ENCODE results near the gene COQ8A. TPM values are rescaled to one million over a fixed set of nuclear protein-coding genes. Genes with fewer than 3 reads are reported as not detected.

Gene COQ8A
- polyA plus RNA-seq, 4 donors: 27.9 to 34.4 (median 32.4) TPM

DNA sequence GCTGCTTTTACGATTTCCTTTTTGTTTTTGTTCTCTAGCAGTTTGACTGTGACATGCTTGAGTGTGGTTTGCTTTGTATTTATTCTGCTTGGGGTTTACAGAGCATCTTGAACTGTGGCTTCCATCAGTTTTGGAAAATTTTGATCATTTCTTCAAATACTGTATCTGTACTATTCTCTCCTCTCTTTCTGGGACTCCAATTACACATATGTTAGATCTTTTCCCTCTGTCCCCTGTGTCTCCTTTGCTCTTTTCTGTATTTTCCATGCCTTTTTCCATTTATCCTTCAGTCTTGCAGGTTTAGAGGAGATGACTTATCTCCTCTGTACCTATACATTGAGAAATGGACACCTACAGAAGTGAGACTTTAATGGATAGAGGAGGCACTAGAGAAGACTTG is 31.7 kb downstream of the COQ8A start:
- no peak for DNase-seq (ENCODE audit: low read depth in 4 of 4, low spot score in 3 of 4)

DNA sequence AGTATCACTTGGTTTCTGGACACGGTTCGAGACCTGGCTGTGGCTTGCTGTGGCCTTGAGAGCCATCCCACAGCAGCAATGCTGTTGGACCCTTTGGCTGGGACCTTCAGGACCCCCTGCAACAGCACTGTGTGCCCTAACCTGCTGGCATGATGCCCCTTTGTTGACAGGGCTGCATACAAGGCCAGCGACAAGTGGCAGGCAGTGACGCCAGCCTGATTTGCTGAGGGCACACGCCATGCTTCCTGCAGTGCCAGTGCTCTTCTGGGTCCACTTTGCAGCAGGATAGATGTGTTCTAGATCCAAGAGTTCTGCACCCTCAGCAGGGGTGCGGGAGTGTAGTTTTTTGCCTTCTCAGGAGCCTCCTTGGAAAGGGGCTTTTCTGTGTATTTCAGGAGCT is 32.8 kb downstream of the COQ8A start:
- no peak for DNase-seq (ENCODE audit: low read depth in 4 of 4, low spot score in 3 of 4)

- no peak for DNase-seq (ENCODE audit: low read depth in 4 of 4, low spot score in 3 of 4)
Measured at GRCh38 chr1:226973371-226973897, 33.3 kb downstream of the COQ8A start.

DNA sequence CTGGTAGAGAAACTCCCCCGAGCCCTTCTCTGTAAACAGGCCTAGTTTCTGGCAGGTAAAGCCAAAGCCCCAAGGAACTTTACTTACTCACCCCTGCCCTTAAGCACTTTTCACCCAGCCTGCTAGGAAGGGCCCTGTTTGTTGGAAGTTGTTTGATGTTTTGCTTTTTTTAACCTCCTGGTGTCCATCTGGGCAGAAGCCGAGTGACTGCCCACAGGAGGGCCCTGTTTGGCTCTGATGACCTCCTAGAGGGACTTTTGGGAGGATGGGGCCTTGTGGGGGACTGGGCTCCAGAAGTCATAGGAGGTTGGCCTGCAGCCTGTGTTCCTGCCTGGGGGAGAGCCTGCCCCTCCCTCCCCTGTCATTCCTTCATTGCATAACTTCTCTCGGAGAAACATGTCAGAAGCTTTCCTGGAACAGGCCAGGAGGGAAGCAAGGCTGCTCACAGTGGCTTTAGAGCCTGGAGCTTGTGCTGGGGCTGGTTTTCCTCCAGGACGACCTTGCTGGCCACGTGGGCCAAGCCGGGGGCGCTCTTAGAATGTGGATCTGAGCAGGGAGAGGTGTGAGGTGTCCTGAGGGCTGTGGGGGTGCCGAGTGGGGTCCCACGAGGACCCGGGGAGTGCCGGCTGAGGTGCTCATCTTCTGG is 33.9 kb downstream of the COQ8A start:
- no peak for DNase-seq (ENCODE audit: low read depth in 4 of 4, low spot score in 3 of 4)

GRCh38 chr1:226974544-226975258 is 34.6 kb downstream of the COQ8A start:
- DNase-seq (ENCODE audit: low read depth in 4 of 4, low spot score in 3 of 4): peak in 1 of 4 donors; percentile 36

GRCh38 chr1:226975259-226976250 is 35.5 kb downstream of the COQ8A start:
- DNase-seq (ENCODE audit: low read depth in 4 of 4, low spot score in 3 of 4): no peak

- no peak for DNase-seq (ENCODE audit: low read depth in 4 of 4, low spot score in 3 of 4)
Measured at GRCh38 chr1:226976276-226976977, 36.3 kb downstream of the COQ8A start.

DNA sequence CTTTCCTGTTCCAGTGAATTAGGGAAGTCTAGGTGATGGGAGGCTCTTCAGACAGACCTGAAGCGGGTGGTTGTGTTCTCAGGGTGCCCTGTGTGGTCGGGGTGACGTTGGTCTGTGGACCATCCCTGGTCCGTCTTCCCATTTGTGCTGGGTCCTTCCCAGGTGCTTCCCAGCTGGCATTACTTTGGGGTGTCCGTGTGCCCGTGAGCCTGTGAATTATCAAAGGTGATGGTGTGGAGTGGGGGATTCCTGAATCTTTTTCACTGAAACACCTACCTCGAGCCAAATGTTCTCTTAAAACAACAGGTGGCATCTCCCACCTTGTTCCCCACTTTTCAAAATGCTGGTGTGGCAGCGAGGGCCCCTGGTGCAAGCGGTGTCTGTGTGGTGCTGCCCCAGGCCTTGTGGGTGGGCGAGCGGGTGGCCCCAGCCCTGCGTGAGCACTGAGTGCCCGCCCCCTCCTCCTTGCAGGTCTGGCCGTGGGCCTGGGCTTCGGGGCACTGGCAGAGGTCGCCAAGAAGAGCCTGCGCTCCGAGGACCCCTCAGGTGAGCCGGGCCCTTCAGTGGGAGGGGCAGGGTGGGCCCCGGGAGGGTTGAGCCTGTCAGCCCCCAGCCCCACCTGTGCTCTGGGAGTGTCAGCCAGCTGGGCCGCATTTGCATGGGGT is 37.0 kb downstream of the COQ8A start:
- no peak for DNase-seq (ENCODE audit: low read depth in 4 of 4, low spot score in 3 of 4)

DNA sequence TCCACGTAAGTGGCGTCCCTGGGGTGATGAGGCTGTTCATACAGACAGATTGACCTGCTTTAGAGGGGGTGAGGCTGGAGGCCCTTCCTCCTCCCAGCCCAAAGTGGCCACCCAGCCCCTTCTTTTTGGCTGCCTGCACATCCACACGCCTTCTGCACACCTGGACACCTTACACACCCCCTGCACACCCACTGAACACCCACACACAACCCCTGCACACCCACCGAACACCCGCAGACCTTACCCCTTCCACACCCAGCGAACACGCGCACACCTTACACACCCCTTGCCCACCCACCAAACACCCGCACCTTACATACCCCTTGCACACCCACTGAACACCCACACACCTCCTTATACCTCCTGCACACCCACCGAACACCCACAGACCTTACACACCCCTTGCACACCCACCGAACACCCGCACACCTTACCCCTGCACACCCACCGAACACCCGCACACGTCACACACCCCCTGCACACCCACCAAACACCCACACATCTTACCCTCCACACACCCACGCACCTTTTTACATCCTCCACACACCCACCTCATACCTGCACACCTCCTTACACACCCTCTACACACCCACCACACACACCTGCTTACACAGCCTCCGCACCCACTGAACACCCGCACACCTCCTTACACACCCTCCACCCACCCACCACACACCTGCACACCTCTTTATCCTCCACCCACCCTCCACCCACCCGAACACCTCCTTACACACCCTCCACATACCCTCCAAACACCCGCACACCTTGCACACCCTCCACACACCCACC is 37.7 kb downstream of the COQ8A start:
- DNase-seq (ENCODE audit: low read depth in 4 of 4, low spot score in 3 of 4): no peak

DNA sequence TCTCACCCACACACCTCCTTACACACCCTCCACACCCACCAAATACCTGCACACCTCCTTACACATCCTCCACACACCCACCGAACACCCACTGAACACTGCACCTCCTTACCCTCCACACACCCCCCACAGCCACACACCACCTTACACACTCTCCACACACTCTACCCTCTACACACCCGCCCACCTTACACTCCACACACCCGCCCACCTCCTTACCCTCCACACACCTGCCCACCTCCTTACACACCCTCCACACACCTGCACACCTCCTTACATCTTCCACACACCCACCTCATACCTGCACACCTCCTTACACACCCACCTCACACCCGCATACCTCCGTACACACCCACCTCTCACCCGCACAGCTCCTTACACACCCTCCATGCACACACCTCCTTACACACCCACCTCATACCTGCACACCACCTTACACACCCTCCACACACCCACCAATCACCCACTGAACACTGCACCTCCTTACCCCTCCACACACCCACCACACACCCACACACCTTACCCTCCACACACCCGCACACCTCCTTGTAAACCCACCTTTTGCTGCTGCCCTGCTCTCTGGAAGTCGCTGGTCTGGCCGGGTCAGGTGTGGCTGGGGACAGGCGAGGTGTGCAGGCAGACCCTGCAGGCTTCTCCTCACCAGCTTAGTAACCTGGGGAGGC is 38.5 kb downstream of the COQ8A start:
- no peak for DNase-seq (ENCODE audit: low read depth in 4 of 4, low spot score in 3 of 4)

DNA sequence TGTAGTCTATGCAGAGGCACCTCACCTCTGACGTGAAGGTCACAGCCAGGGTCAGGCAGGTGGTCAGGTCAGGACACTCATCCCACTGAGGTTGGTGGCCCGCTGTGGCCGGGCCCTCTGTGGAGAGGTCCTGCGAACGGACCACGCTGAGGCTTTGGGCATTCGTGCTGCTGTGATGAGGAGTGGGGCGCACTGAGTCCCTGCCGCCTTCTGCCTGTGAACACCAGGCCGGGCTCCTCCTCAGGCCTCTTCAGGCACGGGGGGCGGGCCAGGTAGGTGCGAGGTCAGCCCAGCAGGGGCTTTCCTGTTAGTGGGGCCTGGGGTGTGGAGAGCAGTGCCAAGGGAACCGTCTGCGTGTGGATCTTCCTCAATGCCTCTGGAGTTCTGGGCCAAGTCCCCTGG is 39.0 kb downstream of the COQ8A start:
- no peak for DNase-seq (ENCODE audit: low read depth in 4 of 4, low spot score in 3 of 4)

DNA sequence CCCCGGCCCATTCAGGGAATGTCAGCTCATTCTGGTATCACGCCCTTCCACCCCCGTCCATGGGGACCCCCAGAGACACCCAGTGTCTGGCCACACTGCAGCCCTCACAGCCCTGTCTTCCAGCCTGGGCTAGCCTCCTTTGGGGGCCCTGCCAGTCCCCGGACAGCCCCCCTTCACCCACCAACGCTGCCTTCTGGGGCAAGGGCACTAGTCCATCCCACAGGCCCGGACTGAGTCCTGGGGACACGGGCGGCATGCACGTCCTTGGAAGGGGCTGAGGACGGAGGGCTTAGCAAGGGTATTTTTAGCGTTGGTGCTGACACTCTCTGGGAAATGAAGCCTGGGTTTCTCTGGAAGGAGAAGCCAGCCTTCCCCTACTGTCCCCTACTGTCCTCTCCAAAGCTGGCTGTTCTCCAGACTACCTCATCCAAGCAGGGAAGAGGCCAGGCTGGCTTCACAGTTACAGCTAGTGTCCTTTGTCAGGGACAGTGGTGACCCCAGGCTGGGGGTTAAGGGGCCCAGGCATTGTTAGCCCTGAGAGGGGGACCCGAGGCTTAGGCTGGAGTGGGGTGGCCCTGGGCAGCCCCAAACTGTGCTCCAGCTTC is 39.5 kb downstream of the COQ8A start:
- no peak for DNase-seq (ENCODE audit: low read depth in 4 of 4, low spot score in 3 of 4)

- DNase-seq (ENCODE audit: low read depth in 4 of 4, low spot score in 3 of 4): no peak
Measured at GRCh38 chr1:226980122-226980560, 40.0 kb downstream of the COQ8A start.

GRCh38 chr1:226980565-226981385 is 40.7 kb downstream of the COQ8A start:
- DNase-seq (ENCODE audit: low read depth in 4 of 4, low spot score in 3 of 4): no peak

- no peak for DNase-seq (ENCODE audit: low read depth in 4 of 4, low spot score in 3 of 4)
Measured at GRCh38 chr1:226981386-226981817, 41.3 kb downstream of the COQ8A start.

- no peak for DNase-seq (ENCODE audit: low read depth in 4 of 4, low spot score in 3 of 4)
Measured at GRCh38 chr1:226981838-226982237, 41.7 kb downstream of the COQ8A start.

All from right renal pelvis (tissue), 4 donors.